Measurements from ENCODE around the gene FERMT3. TPM values are rescaled to one million over a fixed set of nuclear protein-coding genes. Genes with fewer than 3 reads are reported as not detected.

Gene FERMT3
- total and polyA plus RNA-seq, 2 of the 13 experiments (the other 11 are each of a cell fraction or from before 2014, with no cell fraction given): 0.29 TPM; not detected in 1

DNA sequence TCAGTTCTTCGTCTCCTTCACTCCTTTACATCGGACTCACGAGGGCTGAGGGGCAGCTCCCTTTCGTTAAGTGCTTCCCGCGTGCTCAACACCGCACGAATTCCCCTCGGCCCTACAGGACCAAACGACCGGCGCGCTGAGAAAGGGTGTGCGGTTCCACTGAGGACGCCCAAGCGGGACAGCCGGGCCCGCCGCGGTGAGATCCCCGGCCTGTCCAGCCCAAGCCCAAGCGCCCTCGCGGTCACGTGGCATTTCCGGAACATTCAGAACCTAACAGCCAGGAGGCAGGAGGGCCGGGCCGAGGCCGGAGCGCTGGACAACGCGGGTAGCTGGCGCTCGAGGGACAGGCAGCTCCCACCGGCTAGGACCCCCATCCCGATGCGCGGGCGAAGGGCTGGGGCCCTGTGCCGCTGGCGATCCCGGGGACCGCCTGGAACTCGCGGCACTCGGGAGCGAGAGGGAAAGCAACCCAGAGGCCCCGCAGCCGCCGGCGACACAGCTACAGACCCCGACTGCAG is 21.3 kb upstream of the FERMT3 start (continued):
- peak; percentile 84; the same call in 1 of the 2 replicates for TF ChIP-seq REL (CRISPR knock-in tag; conservative IDR thresholded peaks at IDR 0.05)
- TF ChIP-seq NKX3-1 (CRISPR knock-in tag; IDR thresholded peaks at IDR 0.05): no peak
- TF ChIP-seq DR1 (CRISPR knock-in tag; IDR thresholded peaks at IDR 0.05): no peak; the same call in 1 of the 2 replicates
- TF ChIP-seq ZBTB42 (CRISPR knock-in tag; IDR thresholded peaks at IDR 0.05): peak; percentile 78; the same call in 1 of the 2 replicates
- TF ChIP-seq REXO4 (CRISPR knock-in tag; IDR thresholded peaks at IDR 0.05; ENCODE audit: borderline replicate concordance): peak; percentile 85; the same call in 1 of the 2 replicates
- TF ChIP-seq, protein P1, sequence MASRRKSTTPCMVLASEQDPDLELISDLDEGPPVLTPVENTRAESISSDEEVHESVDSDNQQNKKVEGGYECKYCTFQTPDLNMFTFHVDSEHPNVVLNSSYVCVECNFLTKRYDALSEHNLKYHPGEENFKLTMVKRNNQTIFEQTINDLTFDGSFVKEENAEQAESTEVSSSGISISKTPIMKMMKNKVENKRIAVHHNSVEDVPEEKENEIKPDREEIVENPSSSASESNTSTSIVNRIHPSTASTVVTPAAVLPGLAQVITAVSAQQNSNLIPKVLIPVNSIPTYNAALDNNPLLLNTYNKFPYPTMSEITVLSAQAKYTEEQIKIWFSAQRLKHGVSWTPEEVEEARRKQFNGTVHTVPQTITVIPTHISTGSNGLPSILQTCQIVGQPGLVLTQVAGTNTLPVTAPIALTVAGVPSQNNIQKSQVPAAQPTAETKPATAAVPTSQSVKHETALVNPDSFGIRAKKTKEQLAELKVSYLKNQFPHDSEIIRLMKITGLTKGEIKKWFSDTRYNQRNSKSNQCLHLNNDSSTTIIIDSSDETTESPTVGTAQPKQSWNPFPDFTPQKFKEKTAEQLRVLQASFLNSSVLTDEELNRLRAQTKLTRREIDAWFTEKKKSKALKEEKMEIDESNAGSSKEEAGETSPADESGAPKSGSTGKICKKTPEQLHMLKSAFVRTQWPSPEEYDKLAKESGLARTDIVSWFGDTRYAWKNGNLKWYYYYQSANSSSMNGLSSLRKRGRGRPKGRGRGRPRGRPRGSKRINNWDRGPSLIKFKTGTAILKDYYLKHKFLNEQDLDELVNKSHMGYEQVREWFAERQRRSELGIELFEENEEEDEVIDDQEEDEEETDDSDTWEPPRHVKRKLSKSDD (CRISPR knock-in tag; IDR thresholded peaks at IDR 0.05; ENCODE audit: low read depth): 0 out of 2 replicates have a peak, but pooled peaks have one; percentile 14
- TF ChIP-seq ATF7 (IDR thresholded peaks at IDR 0.05): no peak
- TF ChIP-seq ATF7 (CRISPR knock-in tag; IDR thresholded peaks at IDR 0.05): 0 out of 2 replicates have a peak, but pooled peaks have one; percentile 29
- TF ChIP-seq ZNF205 (CRISPR knock-in tag; IDR thresholded peaks at IDR 0.05): peak; percentile 71; the same call in 1 of the 2 replicates
- no peak for TF ChIP-seq CBX1 (IDR thresholded peaks at IDR 0.05; ENCODE audit: low read depth)
- TF ChIP-seq, protein P2, sequence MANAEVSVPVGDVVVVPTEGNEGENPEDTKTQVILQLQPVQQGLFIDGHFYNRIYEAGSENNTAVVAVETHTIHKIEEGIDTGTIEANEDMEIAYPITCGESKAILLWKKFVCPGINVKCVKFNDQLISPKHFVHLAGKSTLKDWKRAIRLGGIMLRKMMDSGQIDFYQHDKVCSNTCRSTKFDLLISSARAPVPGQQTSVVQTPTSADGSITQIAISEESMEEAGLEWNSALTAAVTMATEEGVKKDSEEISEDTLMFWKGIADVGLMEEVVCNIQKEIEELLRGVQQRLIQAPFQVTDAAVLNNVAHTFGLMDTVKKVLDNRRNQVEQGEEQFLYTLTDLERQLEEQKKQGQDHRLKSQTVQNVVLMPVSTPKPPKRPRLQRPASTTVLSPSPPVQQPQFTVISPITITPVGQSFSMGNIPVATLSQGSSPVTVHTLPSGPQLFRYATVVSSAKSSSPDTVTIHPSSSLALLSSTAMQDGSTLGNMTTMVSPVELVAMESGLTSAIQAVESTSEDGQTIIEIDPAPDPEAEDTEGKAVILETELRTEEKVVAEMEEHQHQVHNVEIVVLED (CRISPR knock-in tag; IDR thresholded peaks at IDR 0.05; ENCODE audit: borderline replicate concordance): 0 out of 2 replicates have a peak, but pooled peaks have one; percentile 47
- TF ChIP-seq, protein P3, sequence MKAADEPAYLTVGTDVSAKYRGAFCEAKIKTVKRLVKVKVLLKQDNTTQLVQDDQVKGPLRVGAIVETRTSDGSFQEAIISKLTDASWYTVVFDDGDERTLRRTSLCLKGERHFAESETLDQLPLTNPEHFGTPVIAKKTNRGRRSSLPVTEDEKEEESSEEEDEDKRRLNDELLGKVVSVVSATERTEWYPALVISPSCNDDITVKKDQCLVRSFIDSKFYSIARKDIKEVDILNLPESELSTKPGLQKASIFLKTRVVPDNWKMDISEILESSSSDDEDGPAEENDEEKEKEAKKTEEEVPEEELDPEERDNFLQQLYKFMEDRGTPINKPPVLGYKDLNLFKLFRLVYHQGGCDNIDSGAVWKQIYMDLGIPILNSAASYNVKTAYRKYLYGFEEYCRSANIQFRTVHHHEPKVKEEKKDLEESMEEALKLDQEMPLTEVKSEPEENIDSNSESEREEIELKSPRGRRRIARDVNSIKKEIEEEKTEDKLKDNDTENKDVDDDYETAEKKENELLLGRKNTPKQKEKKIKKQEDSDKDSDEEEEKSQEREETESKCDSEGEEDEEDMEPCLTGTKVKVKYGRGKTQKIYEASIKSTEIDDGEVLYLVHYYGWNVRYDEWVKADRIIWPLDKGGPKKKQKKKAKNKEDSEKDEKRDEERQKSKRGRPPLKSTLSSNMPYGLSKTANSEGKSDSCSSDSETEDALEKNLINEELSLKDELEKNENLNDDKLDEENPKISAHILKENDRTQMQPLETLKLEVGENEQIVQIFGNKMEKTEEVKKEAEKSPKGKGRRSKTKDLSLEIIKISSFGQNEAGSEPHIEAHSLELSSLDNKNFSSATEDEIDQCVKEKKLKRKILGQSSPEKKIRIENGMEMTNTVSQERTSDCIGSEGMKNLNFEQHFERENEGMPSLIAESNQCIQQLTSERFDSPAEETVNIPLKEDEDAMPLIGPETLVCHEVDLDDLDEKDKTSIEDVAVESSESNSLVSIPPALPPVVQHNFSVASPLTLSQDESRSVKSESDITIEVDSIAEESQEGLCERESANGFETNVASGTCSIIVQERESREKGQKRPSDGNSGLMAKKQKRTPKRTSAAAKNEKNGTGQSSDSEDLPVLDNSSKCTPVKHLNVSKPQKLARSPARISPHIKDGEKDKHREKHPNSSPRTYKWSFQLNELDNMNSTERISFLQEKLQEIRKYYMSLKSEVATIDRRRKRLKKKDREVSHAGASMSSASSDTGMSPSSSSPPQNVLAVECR (CRISPR knock-in tag; IDR thresholded peaks at IDR 0.05; ENCODE audit: borderline replicate concordance): peak; percentile 96
- TF ChIP-seq, protein P4, sequence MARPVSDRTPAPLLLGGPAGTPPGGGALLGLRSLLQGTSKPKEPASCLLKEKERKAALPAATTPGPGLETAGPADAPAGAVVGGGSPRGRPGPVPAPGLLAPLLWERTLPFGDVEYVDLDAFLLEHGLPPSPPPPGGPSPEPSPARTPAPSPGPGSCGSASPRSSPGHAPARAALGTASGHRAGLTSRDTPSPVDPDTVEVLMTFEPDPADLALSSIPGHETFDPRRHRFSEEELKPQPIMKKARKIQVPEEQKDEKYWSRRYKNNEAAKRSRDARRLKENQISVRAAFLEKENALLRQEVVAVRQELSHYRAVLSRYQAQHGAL (CRISPR knock-in tag; IDR thresholded peaks at IDR 0.05; ENCODE audit: not compliant biosample characterization): no peak
- TF ChIP-seq ZNF44 (CRISPR knock-in tag; IDR thresholded peaks at IDR 0.05): peak; percentile 99
- TF ChIP-seq NCOA2 (CRISPR knock-in tag; IDR thresholded peaks at IDR 0.05): 0 out of 2 replicates have a peak, but pooled peaks have one; percentile 39
- no peak for TF ChIP-seq SOX13 (IDR thresholded peaks at IDR 0.05)
- peak in 1 of 2 experiments; percentile 52; a peak in 2 of 4 replicates for TF ChIP-seq SOX13 (CRISPR knock-in tag; conservative IDR thresholded peaks at IDR 0.05 in 1 of 2, IDR thresholded peaks at IDR 0.05 in 1 of 2)
- peak; percentile 90 for TF ChIP-seq ZNF615 (CRISPR knock-in tag; IDR thresholded peaks at IDR 0.05; ENCODE audit: borderline replicate concordance)
- TF ChIP-seq ZNF672 (CRISPR knock-in tag; IDR thresholded peaks at IDR 0.05): no peak
- peak; percentile 98 for TF ChIP-seq ZNF605 (CRISPR knock-in tag; IDR thresholded peaks at IDR 0.05)
